T-helper 17 cell (primary cell): Measurements from ENCODE around the gene ANKRD31. TPM values are rescaled to one million over a fixed set of nuclear protein-coding genes. Genes with fewer than 3 reads are reported as not detected.
"Not testable (repeated sequence)": the region's sequence is repeated elsewhere in the genome, so short reads cannot be mapped to it uniquely, and the experiment has no call there.

ENCODE experiments used
- ATAC-seq: fragments of 150-1000 bp; cut with Tn5 transposase; 2 replicates; pipeline ENCODE4 v1.10.0; 2021; ENCODE audit warnings: mild to moderate bottlenecking, moderate library complexity
- DNase-seq, 3 donors: peaks; one replicate each; pipeline versions ENCODE4 v3.0.0 to v3.0.0-alpha.2; 2020 to 2021
- H3K9me3 ChIP-seq: one replicate; pipeline ENCODE4 v1.7.0; 2013; ENCODE audit warnings: low read length, mild to moderate bottlenecking; ENCODE audit not compliant: control insufficient read depth, poor library complexity, severe bottlenecking
- H3K27ac Mint-ChIP-seq: one replicate; pipeline ENCODE4 v1.8.0; 2022; ENCODE audit warnings: mild to moderate bottlenecking, moderate library complexity, mixed read lengths
- H3K27me3 Mint-ChIP-seq: one replicate; pipeline ENCODE4 v1.8.0; 2022; ENCODE audit warnings: mixed read lengths
- H3K36me3 Mint-ChIP-seq: one replicate; pipeline ENCODE4 v1.8.0; 2022; ENCODE audit warnings: low read depth, mixed read lengths
- H3K4me1 Mint-ChIP-seq: one replicate; pipeline ENCODE4 v1.8.0; 2022; ENCODE audit warnings: mild to moderate bottlenecking, mixed read lengths
- H3K4me3 Mint-ChIP-seq: one replicate; pipeline ENCODE4 v1.8.0; 2022; ENCODE audit warnings: mild to moderate bottlenecking, moderate library complexity, mixed read lengths
- total RNA-seq, 4 donors: library from RNA in 2 of 4; stranded (reverse) in 2 of 4; gene quantifications; one replicate each; pipeline ENCODE4 v1.2.3 and lab custom pipeline; 2022 to 2026

Gene ANKRD31, protein sequence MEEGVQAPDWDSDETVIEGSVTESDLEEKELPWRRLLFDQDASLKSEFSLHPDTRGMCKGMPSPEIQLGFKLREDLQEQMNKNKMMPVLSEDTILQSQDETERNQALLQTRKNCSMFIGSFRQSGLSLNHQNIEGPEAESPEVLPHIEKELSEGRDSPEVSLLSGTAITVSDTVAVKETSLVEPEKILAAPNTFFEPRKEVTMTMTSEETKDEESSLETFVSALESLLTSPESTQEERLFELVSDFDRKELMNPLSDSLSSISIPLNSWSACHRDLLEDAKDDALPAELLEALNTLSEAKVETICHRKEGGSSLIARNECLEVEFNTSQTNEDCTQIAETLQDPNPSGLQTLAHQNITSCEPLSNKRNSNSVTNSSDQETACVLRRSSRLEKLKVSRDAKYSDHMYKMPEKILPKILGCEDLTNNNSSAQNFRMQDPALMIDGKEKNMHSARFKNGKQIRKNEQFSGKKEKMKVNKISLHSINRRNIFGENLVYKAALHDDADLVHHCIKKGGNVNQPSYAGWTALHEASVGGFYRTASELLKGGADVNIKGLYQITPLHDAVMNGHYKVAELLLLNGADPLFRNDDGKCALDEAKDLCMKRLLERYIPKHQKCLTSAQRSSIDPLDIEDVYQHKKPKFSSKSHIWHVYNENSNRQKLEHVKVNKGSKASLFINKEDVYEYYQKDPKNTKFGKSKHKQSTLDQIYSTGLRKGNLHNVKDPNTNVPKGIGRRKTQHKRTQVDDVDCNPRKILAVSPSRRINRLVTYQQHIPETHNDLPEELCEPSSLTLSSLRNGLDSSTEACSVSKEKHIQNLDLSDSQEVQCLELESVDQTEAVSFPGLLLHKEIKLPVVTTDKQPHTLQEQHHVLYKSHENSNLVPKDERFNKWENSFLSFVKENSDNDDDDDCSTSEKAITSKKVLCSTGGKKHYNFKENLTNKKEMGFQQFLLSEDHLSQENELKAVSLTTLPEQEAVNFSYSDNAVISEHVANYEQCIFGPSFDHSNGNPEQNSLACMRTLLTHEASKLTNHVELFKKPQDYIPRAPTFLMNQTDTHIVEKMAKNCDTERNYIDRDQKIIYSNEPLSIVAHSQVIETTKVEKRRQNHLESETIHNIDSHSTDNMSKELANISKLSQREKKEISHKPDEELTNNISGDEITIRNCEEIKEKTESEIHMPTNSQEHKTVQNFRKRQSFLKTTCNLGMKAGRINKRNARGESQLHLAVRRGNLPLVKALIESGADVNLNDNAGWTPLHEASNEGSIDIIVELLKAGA (N-terminal part only)
- total RNA-seq (under 1 TPM; 0.37 to 0.47 TPM), total RNA-seq (lab: John Stamatoyannopoulos, UW) (1.6 to 2.9 reads per million in 2 donors)

GRCh38 chr5:75236322-75237316 lies at the start of gene ANKRD31:
Gene ANKRD31, minus strand, starts transcription at chr5:75236878. Its CDS starts 192 bp downstream, at chr5:75236686.
- DNase-seq = peak; percentile 88 to 91 (median 90)
- Mint-ChIP-seq H3K4me3 (peak within 1 kb of the TSS; percentile 88), H3K27me3 (no peaks in the 10 kb centered on the region), H3K36me3 (no peaks in the 10 kb centered on the region), H3K27ac (peak within 1 kb of the TSS; percentile 94), H3K4me1 (peaks cover 7% of the 10 kb centered on the region)
- no peaks in the 10 kb centered on the region for H3K9me3 ChIP-seq
- ATAC-seq = peak; percentile 99

- peaks cover 2% of the 10 kb centered on the region for H3K4me1 Mint-ChIP-seq
- H3K27ac Mint-ChIP-seq = no peak overlapping the region
- no peak for DNase-seq
- no peaks in the 10 kb centered on the region for H3K9me3 ChIP-seq
- ATAC-seq = no peak
- no peaks in the 10 kb centered on the region for H3K36me3 Mint-ChIP-seq
- H3K27me3 Mint-ChIP-seq = peaks cover 7% of the 10 kb centered on the region
- H3K4me3 Mint-ChIP-seq = no peak overlapping the region
Observed at GRCh38 chr5:75286211-75286773, 49.6 kb upstream of the ANKRD31 start.

DNA sequence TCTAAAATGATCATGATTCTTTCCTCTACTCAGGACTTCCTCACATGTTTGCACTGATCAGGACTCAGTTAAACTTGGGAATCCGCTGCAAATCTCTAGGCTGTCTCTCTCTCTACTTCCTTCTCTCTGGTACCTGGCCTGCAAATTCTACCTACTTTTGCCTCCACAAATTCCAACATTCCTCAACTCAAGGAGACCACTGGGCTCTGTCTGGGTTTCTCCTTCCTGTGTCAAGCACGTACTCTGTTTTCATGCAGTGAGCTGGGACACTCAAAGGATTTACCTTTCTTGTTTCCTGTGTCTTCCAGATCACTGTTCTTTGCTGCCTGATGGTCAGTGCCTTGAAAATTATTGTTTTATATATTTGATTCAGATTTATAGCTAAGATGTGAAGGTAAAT lies 45.9 kb upstream of the ANKRD31 start:
- peaks cover 2% of the 10 kb centered on the region for H3K4me1 Mint-ChIP-seq
- no peak overlapping the region for H3K4me3 Mint-ChIP-seq
- H3K36me3 Mint-ChIP-seq = no peaks in the 10 kb centered on the region
- no peak for ATAC-seq
- no peak overlapping the region for H3K27ac Mint-ChIP-seq
- H3K27me3 Mint-ChIP-seq = peaks cover 7% of the 10 kb centered on the region
- no peaks in the 10 kb centered on the region for H3K9me3 ChIP-seq
- no peak for DNase-seq

GRCh38 chr5:75281716-75282465 lies 45.2 kb upstream of the ANKRD31 start:
- H3K9me3 ChIP-seq = no peaks in the 10 kb centered on the region
- no peaks in the 10 kb centered on the region for H3K36me3 Mint-ChIP-seq
- no peak overlapping the region for H3K27ac Mint-ChIP-seq
- ATAC-seq (no peak), DNase-seq (no peak)
- no peak overlapping the region for H3K4me3 Mint-ChIP-seq
- peaks cover 2% of the 10 kb centered on the region for H3K4me1 Mint-ChIP-seq
- H3K27me3 Mint-ChIP-seq = peaks cover 11% of the 10 kb centered on the region

- H3K27ac Mint-ChIP-seq = no peak overlapping the region
- no peak overlapping the region for H3K4me3 Mint-ChIP-seq
- peaks cover 11% of the 10 kb centered on the region for H3K27me3 Mint-ChIP-seq
- no peaks in the 10 kb centered on the region for H3K36me3 Mint-ChIP-seq
- H3K9me3 ChIP-seq = no peaks in the 10 kb centered on the region
- DNase-seq (no peak), ATAC-seq (no peak)
- H3K4me1 Mint-ChIP-seq = peaks cover 2% of the 10 kb centered on the region
Observed at GRCh38 chr5:75279321-75279720, 42.6 kb upstream of the ANKRD31 start.

GRCh38 chr5:75277463-75277862 lies 40.8 kb upstream of the ANKRD31 start:
- no peaks in the 10 kb centered on the region for H3K9me3 ChIP-seq
- Mint-ChIP-seq H3K27me3 (peaks cover 4% of the 10 kb centered on the region), H3K4me3 (no peak overlapping the region), H3K27ac (no peak overlapping the region), H3K4me1 (peaks cover under 1% of the 10 kb centered on the region), H3K36me3 (no peaks in the 10 kb centered on the region)
- ATAC-seq (no peak), DNase-seq (no peak)

- no peaks in the 10 kb centered on the region for H3K9me3 ChIP-seq
- no peaks in the 10 kb centered on the region for H3K36me3 Mint-ChIP-seq
- no peak overlapping the region for H3K27ac Mint-ChIP-seq
- H3K4me3 Mint-ChIP-seq = no peak overlapping the region
- no peak for DNase-seq
- no peaks in the 10 kb centered on the region for H3K4me1 Mint-ChIP-seq
- no peak for ATAC-seq
- peaks cover 4% of the 10 kb centered on the region for H3K27me3 Mint-ChIP-seq
Observed at GRCh38 chr5:75275756-75276155, 39.1 kb upstream of the ANKRD31 start.

DNA sequence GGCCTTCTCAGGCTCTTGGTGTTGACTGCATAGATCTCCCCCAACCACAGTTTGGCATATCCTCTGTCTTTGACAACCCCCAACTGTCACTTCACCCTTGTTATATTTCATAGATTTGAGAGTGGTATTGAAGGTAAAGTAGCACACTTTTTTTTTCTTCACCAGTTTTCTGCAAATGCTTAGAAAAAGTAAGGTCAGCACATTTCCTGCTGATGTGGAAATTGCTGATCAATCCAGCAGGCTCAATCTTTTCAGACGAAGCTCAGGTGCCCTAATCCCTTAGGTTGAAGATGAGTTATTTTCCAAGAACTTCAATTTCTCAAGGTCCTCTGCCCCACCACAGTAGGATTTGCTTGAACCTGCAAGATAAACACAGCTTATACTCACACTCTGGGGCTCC lies 38.5 kb upstream of the ANKRD31 start:
- H3K36me3 Mint-ChIP-seq = no peaks in the 10 kb centered on the region
- H3K27me3 Mint-ChIP-seq = peaks cover 4% of the 10 kb centered on the region
- no peaks in the 10 kb centered on the region for H3K9me3 ChIP-seq
- H3K4me3 Mint-ChIP-seq = no peak overlapping the region
- no peak for DNase-seq
- no peak overlapping the region for H3K27ac Mint-ChIP-seq
- no peaks in the 10 kb centered on the region for H3K4me1 Mint-ChIP-seq
- no peak for ATAC-seq

DNA sequence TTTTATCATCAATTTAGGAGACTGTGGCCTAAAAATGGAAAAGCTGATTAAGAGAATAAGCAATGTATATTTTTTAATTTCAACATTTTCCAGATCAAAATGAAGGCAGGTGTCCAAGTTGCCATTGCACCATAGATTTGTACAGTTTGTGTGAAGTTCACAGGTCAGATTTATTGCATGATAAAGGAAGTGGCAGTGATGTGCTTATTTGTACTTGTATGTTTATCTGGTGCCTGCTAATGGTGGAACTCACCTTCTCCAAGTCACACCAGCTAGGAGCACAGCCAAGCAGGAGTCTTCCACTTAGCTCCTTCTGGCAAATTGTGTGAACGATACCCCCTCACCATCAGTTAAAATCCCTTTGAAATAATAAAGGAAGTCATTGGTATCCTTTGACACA lies 37.8 kb upstream of the ANKRD31 start:
- Mint-ChIP-seq H3K4me3 (no peak overlapping the region), H3K27me3 (peaks cover 4% of the 10 kb centered on the region), H3K36me3 (no peaks in the 10 kb centered on the region), H3K27ac (no peak overlapping the region), H3K4me1 (no peaks in the 10 kb centered on the region)
- DNase-seq = no peak
- no peaks in the 10 kb centered on the region for H3K9me3 ChIP-seq
- ATAC-seq = no peak

GRCh38 chr5:75270605-75271004 lies 33.9 kb upstream of the ANKRD31 start:
- not testable (repeated sequence) for H3K4me1 Mint-ChIP-seq, H3K27ac Mint-ChIP-seq, H3K36me3 Mint-ChIP-seq, ATAC-seq, H3K9me3 ChIP-seq, H3K4me3 Mint-ChIP-seq, DNase-seq
- peaks cover 10% of the 10 kb centered on the region for H3K27me3 Mint-ChIP-seq

GRCh38 chr5:75265731-75266130 lies 29.1 kb upstream of the ANKRD31 start:
- H3K4me1 Mint-ChIP-seq = peaks cover 5% of the 10 kb centered on the region
- H3K27ac Mint-ChIP-seq = no peak overlapping the region
- H3K36me3 Mint-ChIP-seq = no peaks in the 10 kb centered on the region
- H3K27me3 Mint-ChIP-seq = peaks cover 16% of the 10 kb centered on the region
- peak; percentile 52 for ATAC-seq
- H3K4me3 Mint-ChIP-seq = no peak overlapping the region
- H3K9me3 ChIP-seq = no peaks in the 10 kb centered on the region
- no peak for DNase-seq
